Measurements from ENCODE around the gene RBP7. TPM values are rescaled to one million over a fixed set of nuclear protein-coding genes. Genes with fewer than 3 reads are reported as not detected.
"Not testable (repeated sequence)": the region's sequence is repeated elsewhere in the genome, so short reads cannot be mapped to it uniquely, and the experiment has no call there.

RBP7 gene
- total RNA-seq, 1 experiment from 2014 or later, result 8.1 TPM

GRCh38 chr1:10014016-10014415 lies 17.0 kb downstream of the RBP7 start:
- Histone ChIP-seq H3K36me3 (no peaks in the 10 kb centered on the region), H3K4me3 (no peak overlapping the region), H3K27me3 (replicated peaks) (no peaks in the 10 kb centered on the region), H3K9me3 (replicated peaks) (no peaks in the 10 kb centered on the region), H3K4me1 (replicated peaks) (no peaks in the 10 kb centered on the region), H3K27ac (no peak overlapping the region)
- DNase-seq (ENCODE audit: low read depth in 1 of 2, low spot score in 2 of 2), result no peak

GRCh38 chr1:10019561-10019960 lies 22.5 kb downstream of the RBP7 start:
- Histone ChIP-seq H3K4me1 (replicated peaks) (0 out of 2 replicates have a peak, but pooled peaks cover 3% of the 10 kb centered on the region), H3K36me3 (no peaks in the 10 kb centered on the region), H3K27me3 (replicated peaks) (no peaks in the 10 kb centered on the region), H3K27ac (no peak overlapping the region), H3K4me3 (no peak overlapping the region), H3K9me3 (replicated peaks) (no peaks in the 10 kb centered on the region)
- DNase-seq (ENCODE audit: low read depth in 1 of 2, low spot score in 2 of 2), result no peak

GRCh38 chr1:10020086-10020485 lies 23.1 kb downstream of the RBP7 start:
- Histone ChIP-seq H3K36me3 (no peaks in the 10 kb centered on the region), H3K4me1 (replicated peaks) (0 out of 2 replicates have a peak, but pooled peaks cover 3% of the 10 kb centered on the region), H3K9me3 (replicated peaks) (no peaks in the 10 kb centered on the region), H3K27me3 (replicated peaks) (no peaks in the 10 kb centered on the region), H3K4me3 (no peak overlapping the region), H3K27ac (no peak overlapping the region)
- no peak for DNase-seq (ENCODE audit: low read depth in 1 of 2, low spot score in 2 of 2)

GRCh38 chr1:10020678-10021077 lies 23.6 kb downstream of the RBP7 start:
- H3K9me3 ChIP-seq (replicated peaks); H3K27ac ChIP-seq; DNase-seq (ENCODE audit: low read depth in 1 of 2, low spot score in 2 of 2); H3K36me3 ChIP-seq; H3K4me1 ChIP-seq (replicated peaks); H3K27me3 ChIP-seq (replicated peaks); H3K4me3 ChIP-seq: not testable (repeated sequence)

- not testable (repeated sequence) for H3K4me3 ChIP-seq; H3K27ac ChIP-seq; H3K4me1 ChIP-seq (replicated peaks); H3K9me3 ChIP-seq (replicated peaks); H3K36me3 ChIP-seq; H3K27me3 ChIP-seq (replicated peaks); DNase-seq (ENCODE audit: low read depth in 1 of 2, low spot score in 2 of 2)
Measured at GRCh38 chr1:10021992-10022391, 25.0 kb downstream of the RBP7 start.

GRCh38 chr1:10022656-10023055 lies 25.6 kb downstream of the RBP7 start:
- H3K27ac ChIP-seq, result no peak overlapping the region
- H3K4me3 ChIP-seq, result no peak overlapping the region
- no peaks in the 10 kb centered on the region for H3K9me3 ChIP-seq (replicated peaks)
- no peak for DNase-seq (ENCODE audit: low read depth in 1 of 2, low spot score in 2 of 2)
- no peaks in the 10 kb centered on the region for H3K36me3 ChIP-seq
- no peaks in the 10 kb centered on the region for H3K27me3 ChIP-seq (replicated peaks)
- H3K4me1 ChIP-seq (replicated peaks), result 0 out of 2 replicates have a peak, but pooled peaks cover 3% of the 10 kb centered on the region

- Histone ChIP-seq H3K4me3 (no peak overlapping the region), H3K4me1 (replicated peaks) (peaks cover 10% of the 10 kb centered on the region), H3K27me3 (replicated peaks) (no peaks in the 10 kb centered on the region), H3K27ac (no peak overlapping the region), H3K36me3 (no peaks in the 10 kb centered on the region), H3K9me3 (replicated peaks) (no peaks in the 10 kb centered on the region)
- no peak for DNase-seq (ENCODE audit: low read depth in 1 of 2, low spot score in 2 of 2)
Measured at GRCh38 chr1:10025354-10025753, 28.3 kb downstream of the RBP7 start.

GRCh38 chr1:10027027-10027426 lies 30.0 kb downstream of the RBP7 start:
- no peaks in the 10 kb centered on the region for H3K9me3 ChIP-seq (replicated peaks)
- H3K36me3 ChIP-seq, result no peaks in the 10 kb centered on the region
- H3K4me1 ChIP-seq (replicated peaks), result peaks cover 21% of the 10 kb centered on the region
- no peak overlapping the region for H3K4me3 ChIP-seq
- no peaks in the 10 kb centered on the region for H3K27me3 ChIP-seq (replicated peaks)
- no peak for DNase-seq (ENCODE audit: low read depth in 1 of 2, low spot score in 2 of 2)
- no peak overlapping the region for H3K27ac ChIP-seq

- DNase-seq (ENCODE audit: low read depth in 1 of 2, low spot score in 2 of 2); H3K36me3 ChIP-seq; H3K27me3 ChIP-seq (replicated peaks); H3K9me3 ChIP-seq (replicated peaks); H3K4me3 ChIP-seq; H3K27ac ChIP-seq: not testable (repeated sequence)
- peaks cover 25% of the 10 kb centered on the region for H3K4me1 ChIP-seq (replicated peaks)
Measured at GRCh38 chr1:10028956-10029500, 32.0 kb downstream of the RBP7 start.

GRCh38 chr1:10031461-10031860 lies 34.4 kb downstream of the RBP7 start:
- peaks cover under 1% of the 10 kb centered on the region; the same call in 1 of the 2 replicates for H3K36me3 ChIP-seq
- peak in 1 of 2 experiments; percentile 87 for DNase-seq (ENCODE audit: low read depth in 1 of 2, low spot score in 2 of 2)
- H3K4me1 ChIP-seq (replicated peaks), result peaks cover 29% of the 10 kb centered on the region
- H3K27me3 ChIP-seq (replicated peaks), result no peaks in the 10 kb centered on the region
- H3K27ac ChIP-seq, result peak overlapping the region; percentile 98
- no peaks in the 10 kb centered on the region for H3K9me3 ChIP-seq (replicated peaks)
- H3K4me3 ChIP-seq, result no peak overlapping the region

- DNase-seq (ENCODE audit: low read depth in 1 of 2, low spot score in 2 of 2), result peak; percentile 99 to 100
- Histone ChIP-seq H3K36me3 (peaks cover 13% of the 10 kb centered on the region), H3K27me3 (replicated peaks) (no peaks in the 10 kb centered on the region), H3K9me3 (replicated peaks) (no peaks in the 10 kb centered on the region), H3K4me1 (replicated peaks) (peaks cover 29% of the 10 kb centered on the region), H3K27ac (peak within 1 kb of the TSS; percentile 98), H3K4me3 (peak within 1 kb of the TSS; percentile 67)
Measured at GRCh38 chr1:10032590-10033358, 35.7 kb downstream of the RBP7 start, which contains the start of gene UBE4B. Gene UBE4B (plus strand): TSS chr1:10032958. CDS start chr1:10033671, 713 bp downstream.

- Histone ChIP-seq H3K27me3 (replicated peaks) (no peaks in the 10 kb centered on the region), H3K4me3 (peak overlapping the region; percentile 67), H3K4me1 (replicated peaks) (peaks cover 29% of the 10 kb centered on the region), H3K9me3 (replicated peaks) (no peaks in the 10 kb centered on the region), H3K27ac (peak overlapping the region; percentile 74), H3K36me3 (peaks cover 16% of the 10 kb centered on the region)
- DNase-seq (ENCODE audit: low read depth in 1 of 2, low spot score in 2 of 2), result peak in 1 of 2 experiments; percentile 46
Measured at GRCh38 chr1:10033359-10033845, 36.4 kb downstream of the RBP7 start.

GRCh38 chr1:10042746-10043145 lies 45.7 kb downstream of the RBP7 start:
- Histone ChIP-seq H3K4me3 (no peak overlapping the region), H3K9me3 (replicated peaks) (no peaks in the 10 kb centered on the region), H3K27me3 (replicated peaks) (no peaks in the 10 kb centered on the region), H3K4me1 (replicated peaks) (0 out of 2 replicates have a peak, but pooled peaks cover 8% of the 10 kb centered on the region), H3K36me3 (peaks cover 25% of the 10 kb centered on the region), H3K27ac (no peak overlapping the region)
- DNase-seq (ENCODE audit: low read depth in 1 of 2, low spot score in 2 of 2), result no peak
